SK-N-SH treated with all-trans-retinoic acid at 6 μM for 48 hours (cell line): ENCODE data around the gene CACNB4.

Source experiments
- ATAC-seq: fragments of 200-7000 bp; cut with Tn5 transposase; 3 replicates; pipeline ENCODE4 v1.9.1; 2020; ENCODE audit warnings: mild to moderate bottlenecking, moderate library complexity
- ARNTL ChIP-seq: fragments of 450-650 bp; formaldehyde crosslinking; IDR thresholded peaks from 2 replicates; pipeline ENCODE4 v1.5.0; 2020; ENCODE audit warnings: low read depth, mild to moderate bottlenecking, moderate library complexity, borderline replicate concordance
- BACH2 ChIP-seq: fragments of 250-450 bp; sonication (Bioruptor Pico); IDR thresholded peaks from 2 replicates; pipeline ENCODE4 v1.9.0; 2021; ENCODE audit warnings: mild to moderate bottlenecking, borderline replicate concordance
- CREB5 ChIP-seq: fragments of 250-450 bp; sonication (Bioruptor Pico); IDR thresholded peaks from 2 replicates; pipeline ENCODE4 v1.5.1; 2020; ENCODE audit warnings: low read depth, mild to moderate bottlenecking, moderate library complexity
- CSDC2 ChIP-seq: fragments of 250-450 bp; sonication (Bioruptor Pico); IDR thresholded peaks from 2 replicates; pipeline ENCODE4 v1.5.0; 2020; ENCODE audit warnings: mild to moderate bottlenecking, moderate library complexity
- CSRNP3 ChIP-seq: fragments of 250-450 bp; sonication (Bioruptor Pico); IDR thresholded peaks from 2 replicates; pipeline ENCODE4 v1.5.1; 2021; ENCODE audit warnings: mild to moderate bottlenecking, moderate library complexity
- ESRRG ChIP-seq: fragments of 250-450 bp; sonication (Bioruptor Pico); IDR thresholded peaks from 2 replicates; pipeline ENCODE4 v1.6.1; 2021; ENCODE audit warnings: mild to moderate bottlenecking
- GLIS3 ChIP-seq: fragments of 250-450 bp; sonication (Bioruptor Pico); IDR thresholded peaks from 2 replicates; pipeline ENCODE4 v1.5.0; 2020; ENCODE audit warnings: mild to moderate bottlenecking, moderate library complexity
- ISL1 ChIP-seq: fragments of 250-450 bp; sonication (Bioruptor Pico); IDR thresholded peaks from 2 replicates; pipeline ENCODE4 v2.1.2; 2022; ENCODE audit warnings: mild to moderate bottlenecking, moderate library complexity
- OSR1 ChIP-seq: fragments of 250-450 bp; sonication (Bioruptor Pico); IDR thresholded peaks from 2 replicates; pipeline ENCODE4 v1.8.0; 2022; ENCODE audit warnings: moderate library complexity, mild to moderate bottlenecking, inconsistent platforms
- PATZ1 ChIP-seq: fragments of 250-450 bp; sonication (Bioruptor Pico); IDR thresholded peaks from 2 replicates; pipeline ENCODE4 v1.8.0; 2020; ENCODE audit warnings: mild to moderate bottlenecking, moderate library complexity, borderline replicate concordance
- POU6F1 ChIP-seq: fragments of 250-450 bp; sonication (Bioruptor Pico); IDR thresholded peaks from 2 replicates; pipeline ENCODE4 v1.8.0; 2021; ENCODE audit warnings: low read depth, mild to moderate bottlenecking, moderate library complexity, borderline replicate concordance
- PPARA ChIP-seq: fragments of 250-450 bp; sonication (Bioruptor Pico); IDR thresholded peaks from 2 replicates; pipeline ENCODE4 v1.5.0; 2020; ENCODE audit warnings: mild to moderate bottlenecking, borderline replicate concordance
- RARB ChIP-seq: fragments of 250-450 bp; sonication (Bioruptor Pico); IDR thresholded peaks from 2 replicates; pipeline ENCODE4 v1.8.0; 2021; ENCODE audit warnings: mild to moderate bottlenecking, moderate library complexity
- SNAI2 ChIP-seq: fragments of 250-450 bp; sonication (Bioruptor Pico); IDR thresholded peaks from 2 replicates; pipeline ENCODE4 v1.5.0; 2020; ENCODE audit warnings: mild to moderate bottlenecking, moderate library complexity
- TCF4 ChIP-seq: fragments of 250-450 bp; sonication (Bioruptor Pico); IDR thresholded peaks from 2 replicates; pipeline ENCODE4 v1.8.0; 2021; ENCODE audit warnings: mild to moderate bottlenecking, moderate library complexity, borderline replicate concordance
- TOX ChIP-seq: fragments of 250-450 bp; sonication (Bioruptor Pico); IDR thresholded peaks from 2 replicates; pipeline ENCODE4 v1.8.0; 2021; ENCODE audit warnings: mild to moderate bottlenecking, moderate library complexity, borderline replicate concordance
- TSHZ2 ChIP-seq: fragments of 250-450 bp; sonication (Bioruptor Pico); IDR thresholded peaks from 2 replicates; pipeline ENCODE4 v1.5.0; 2020; ENCODE audit warnings: mild to moderate bottlenecking, moderate library complexity
- ZC3H10 ChIP-seq: fragments of 250-450 bp; sonication (Bioruptor Pico); IDR thresholded peaks from 2 replicates; pipeline ENCODE4 v1.5.1; 2021; ENCODE audit warnings: mild to moderate bottlenecking, moderate library complexity
- ZFP3 ChIP-seq: fragments of 250-450 bp; sonication (Bioruptor Pico); IDR thresholded peaks from 2 replicates; pipeline ENCODE4 v1.5.0; 2020; ENCODE audit warnings: mild to moderate bottlenecking, moderate library complexity
- ZNF565 ChIP-seq: fragments of 450-650 bp; formaldehyde crosslinking; conservative IDR thresholded peaks from 2 replicates; pipeline ENCODE4 v1.5.0; 2020; ENCODE audit warnings: low read depth, mild to moderate bottlenecking, moderate library complexity
- ZNF70 ChIP-seq: fragments of 450-650 bp; formaldehyde crosslinking; IDR thresholded peaks from 2 replicates; pipeline ENCODE4 v1.5.0; 2020; ENCODE audit warnings: mild to moderate bottlenecking, moderate library complexity
- ZNF8 ChIP-seq: fragments of 450-650 bp; formaldehyde crosslinking; IDR thresholded peaks from 2 replicates; pipeline ENCODE4 v1.5.0; 2020; ENCODE audit warnings: mild to moderate bottlenecking, moderate library complexity

The CACNB4 gene

GRCh38 chr2:151791545-151791944 is 307.3 kb downstream of the CACNB4 start:
- TF ChIP-seq ARNTL (CRISPR knock-in tag) (no peak), PPARA (CRISPR knock-in tag) (no peak), GLIS3 (CRISPR knock-in tag) (no peak), ZNF565 (CRISPR knock-in tag) (no peak), TSHZ2 (CRISPR knock-in tag) (no peak), CREB5 (CRISPR knock-in tag) (no peak), OSR1 (no peak), ZNF70 (CRISPR knock-in tag) (no peak), SNAI2 (no peak), ISL1 (CRISPR knock-in tag) (no peak), ZNF8 (CRISPR knock-in tag) (no peak), ESRRG (CRISPR knock-in tag) (no peak)
- ATAC-seq = no peak

DNA sequence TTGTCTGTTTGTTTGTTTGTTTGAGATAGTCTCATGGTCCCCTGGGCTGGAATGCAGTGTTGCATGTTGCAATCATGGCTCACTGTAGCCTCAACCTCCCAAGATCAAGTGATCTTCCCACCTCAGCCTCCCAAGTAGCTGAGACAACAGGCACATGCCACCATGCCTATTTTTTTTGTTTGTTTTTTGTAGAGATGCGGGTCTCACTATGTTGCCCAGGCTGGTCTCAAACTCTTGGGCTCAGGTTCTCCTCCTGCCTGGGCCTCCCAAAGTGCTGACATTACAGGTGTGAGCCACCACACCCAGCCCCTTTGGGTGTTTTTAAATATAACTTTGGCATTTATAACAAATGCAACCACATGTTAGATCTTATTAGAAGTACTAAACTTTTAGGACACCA is 308.2 kb downstream of the CACNB4 start:
- TF ChIP-seq GLIS3 (CRISPR knock-in tag) = no peak
- no peak for TF ChIP-seq ARNTL (CRISPR knock-in tag)
- no peak for TF ChIP-seq RARB (CRISPR knock-in tag)
- TF ChIP-seq ZC3H10 = no peak
- TF ChIP-seq CSDC2 = no peak
- TF ChIP-seq ZNF8 (CRISPR knock-in tag) = no peak
- TF ChIP-seq ZNF565 (CRISPR knock-in tag) = no peak
- no peak for TF ChIP-seq ZFP3 (CRISPR knock-in tag)
- no peak for TF ChIP-seq CSRNP3 (CRISPR knock-in tag)
- TF ChIP-seq ISL1 (CRISPR knock-in tag) = no peak
- TF ChIP-seq TOX = no peak
- TF ChIP-seq ZNF70 (CRISPR knock-in tag) = no peak
- no peak for ATAC-seq

- TF ChIP-seq CSDC2 (no peak), ZC3H10 (no peak), ARNTL (CRISPR knock-in tag) (no peak), TCF4 (no peak), ZNF8 (CRISPR knock-in tag) (no peak), RARB (CRISPR knock-in tag) (no peak), SNAI2 (no peak), CREB5 (CRISPR knock-in tag) (no peak), TSHZ2 (CRISPR knock-in tag) (no peak), BACH2 (CRISPR knock-in tag) (no peak), POU6F1 (CRISPR knock-in tag) (no peak), ZFP3 (CRISPR knock-in tag) (no peak), PATZ1 (CRISPR knock-in tag) (no peak), OSR1 (no peak), GLIS3 (CRISPR knock-in tag) (no peak), ESRRG (CRISPR knock-in tag) (no peak), ZNF70 (CRISPR knock-in tag) (no peak), PPARA (CRISPR knock-in tag) (no peak), TOX (no peak)
- ATAC-seq = no peak
Observed at GRCh38 chr2:151789055-151789834, 309.6 kb downstream of the CACNB4 start.
